Neural progenitor cell (in vitro differentiated cells): ENCODE measurements around the gene DHRS3. TPM values are rescaled to one million over a fixed set of nuclear protein-coding genes. Genes with fewer than 3 reads are reported as not detected.

Experiments used
- DNase-seq: peaks from one replicate; pipeline ENCODE4 v3.0.0-alpha.2; 2016; ENCODE audit warnings: low spot score
- H2AFZ ChIP-seq: fragments of 200-600 bp; sonication (generic); replicated peaks from 2 replicates; pipeline ENCODE4 v1.6.1; 2016; ENCODE audit warnings: antibody characterized with exemption
- H3F3A ChIP-seq: fragments of 200-600 bp; sonication (generic); 2 replicates; pipeline ENCODE4 v1.6.1; 2016; ENCODE audit warnings: antibody characterized with exemption, low read depth
- H3K27ac ChIP-seq: fragments of 200-600 bp; sonication (generic); 2 replicates; pipeline ENCODE4 v1.5.1; 2016; ENCODE audit warnings: mild to moderate bottlenecking
- H3K27me3 ChIP-seq: fragments of 200-600 bp; sonication (generic); 2 replicates; pipeline ENCODE4 v1.6.1; 2016; ENCODE audit warnings: mild to moderate bottlenecking, moderate library complexity
- H3K36me3 ChIP-seq: fragments of 200-600 bp; sonication (generic); 2 replicates; pipeline ENCODE4 v1.5.1; 2016
- H3K4me1 ChIP-seq: fragments of 200-600 bp; sonication (generic); 2 replicates; pipeline ENCODE4 v1.6.1; 2016; ENCODE audit warnings: mixed run types
- H3K4me2 ChIP-seq: fragments of 200-600 bp; sonication (generic); 2 replicates; pipeline ENCODE4 v1.6.1; 2016
- H3K4me3 ChIP-seq: fragments of 200-600 bp; sonication (generic); 2 replicates; pipeline ENCODE4 v1.5.1; 2016
- H3K79me2 ChIP-seq: fragments of 200-600 bp; sonication (generic); 2 replicates; pipeline ENCODE4 v1.6.1; 2016; ENCODE audit warnings: low read depth
- H3K9ac ChIP-seq: fragments of 200-600 bp; sonication (generic); 2 replicates; pipeline ENCODE4 v1.6.1; 2016
- H3K9me3 ChIP-seq: fragments of 200-600 bp; sonication (generic); 2 replicates; pipeline ENCODE4 v1.5.1; 2016; ENCODE audit warnings: low read depth
- H4K20me1 ChIP-seq: fragments of 200-600 bp; sonication (generic); 2 replicates; pipeline ENCODE4 v1.6.1; 2016; ENCODE audit warnings: low read depth
- H3K27ac Mint-ChIP-seq: 3 replicates; pipeline ENCODE4 v1.8.0; 2021; ENCODE audit warnings: mixed read lengths
- H3K27me3 Mint-ChIP-seq: 2 replicates; pipeline ENCODE4 v1.8.0; 2022; ENCODE audit warnings: low read depth, mild to moderate bottlenecking, inconsistent platforms, moderate library complexity, mixed read lengths; ENCODE audit not compliant: insufficient read depth
- H3K36me3 Mint-ChIP-seq: 3 replicates; pipeline ENCODE4 v1.8.0; 2021; ENCODE audit warnings: mixed read lengths
- H3K4me1 Mint-ChIP-seq: 3 replicates; pipeline ENCODE4 v1.8.0; 2021; ENCODE audit warnings: mixed read lengths
- H3K4me3 Mint-ChIP-seq: 3 replicates; pipeline ENCODE4 v1.8.0; 2021; ENCODE audit warnings: mild to moderate bottlenecking, moderate library complexity, mixed read lengths
- H3K9me3 Mint-ChIP-seq: 3 replicates; pipeline ENCODE4 v1.8.0; 2020; ENCODE audit warnings: mixed read lengths
- EZH2 ChIP-seq: fragments of 200-600 bp; sonication (generic); IDR thresholded peaks from 2 replicates; pipeline ENCODE4 v1.6.1; 2017; ENCODE audit warnings: antibody characterized with exemption, mild to moderate bottlenecking, moderate library complexity
- EZH2phosphoT487 ChIP-seq: fragments of 200-600 bp; sonication (generic); IDR thresholded peaks from 2 replicates; pipeline ENCODE4 v1.6.1; 2017; ENCODE audit warnings: antibody characterized with exemption
- total RNA-seq: library from RNA; depleted of rRNA; stranded (reverse); fragments of >200 nt; gene quantifications from 2 replicates; pipeline ENCODE4 v1.2.3, GENCODE V29; 2015; ENCODE audit warnings: low replicate concordance
- TF ChIP-seq, protein P1 (sequence below): fragments of 200-600 bp; sonication (generic); IDR thresholded peaks from 2 replicates; pipeline ENCODE4 v1.5.1; 2017; ENCODE audit warnings: antibody characterized with exemption, mild to moderate bottlenecking

Gene DHRS3
- total RNA-seq, 1 donor from 2014 or later = 4.3 TPM

DNA sequence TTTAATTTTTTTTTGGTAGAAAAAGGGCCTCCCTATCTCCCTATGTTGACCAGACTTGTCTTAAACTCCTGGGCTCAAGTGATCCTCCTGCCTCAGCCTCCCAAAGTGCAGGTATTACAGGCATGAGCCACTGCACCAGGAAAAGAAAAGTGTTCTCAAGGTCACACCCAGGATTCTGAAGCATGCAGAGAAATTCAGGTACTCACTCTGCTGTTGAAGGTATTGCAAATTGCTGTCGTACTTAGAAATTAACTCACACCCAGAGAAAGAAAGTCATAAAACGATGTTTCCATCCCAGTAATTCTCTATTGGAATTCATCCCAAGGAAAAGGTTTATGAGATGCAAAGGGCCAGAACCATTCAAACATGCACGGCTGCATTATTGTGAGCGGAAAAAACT lies 73.7 kb downstream of the DHRS3 start:
- TF ChIP-seq EZH2phosphoT487 = no peak
- TF ChIP-seq, protein P1, sequence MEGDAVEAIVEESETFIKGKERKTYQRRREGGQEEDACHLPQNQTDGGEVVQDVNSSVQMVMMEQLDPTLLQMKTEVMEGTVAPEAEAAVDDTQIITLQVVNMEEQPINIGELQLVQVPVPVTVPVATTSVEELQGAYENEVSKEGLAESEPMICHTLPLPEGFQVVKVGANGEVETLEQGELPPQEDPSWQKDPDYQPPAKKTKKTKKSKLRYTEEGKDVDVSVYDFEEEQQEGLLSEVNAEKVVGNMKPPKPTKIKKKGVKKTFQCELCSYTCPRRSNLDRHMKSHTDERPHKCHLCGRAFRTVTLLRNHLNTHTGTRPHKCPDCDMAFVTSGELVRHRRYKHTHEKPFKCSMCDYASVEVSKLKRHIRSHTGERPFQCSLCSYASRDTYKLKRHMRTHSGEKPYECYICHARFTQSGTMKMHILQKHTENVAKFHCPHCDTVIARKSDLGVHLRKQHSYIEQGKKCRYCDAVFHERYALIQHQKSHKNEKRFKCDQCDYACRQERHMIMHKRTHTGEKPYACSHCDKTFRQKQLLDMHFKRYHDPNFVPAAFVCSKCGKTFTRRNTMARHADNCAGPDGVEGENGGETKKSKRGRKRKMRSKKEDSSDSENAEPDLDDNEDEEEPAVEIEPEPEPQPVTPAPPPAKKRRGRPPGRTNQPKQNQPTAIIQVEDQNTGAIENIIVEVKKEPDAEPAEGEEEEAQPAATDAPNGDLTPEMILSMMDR = no peak
- no peak for TF ChIP-seq EZH2
- Mint-ChIP-seq H3K36me3 (no peaks in the 10 kb centered on the region), H3K4me1 (peaks cover 22% of the 10 kb centered on the region), H3K4me3 (no peak overlapping the region), H3K27me3 (peaks cover 9% of the 10 kb centered on the region), H3K27ac (no peak overlapping the region), H3K9me3 (no peaks in the 10 kb centered on the region)
- no peak overlapping the region for H2AFZ ChIP-seq
- no peak overlapping the region for H3K27ac ChIP-seq
- no peak overlapping the region for H3K4me3 ChIP-seq
- no peak overlapping the region for H3K4me2 ChIP-seq
- no peaks in the 10 kb centered on the region for H4K20me1 ChIP-seq
- H3K4me1 ChIP-seq = peaks cover 38% of the 10 kb centered on the region
- no peaks in the 10 kb centered on the region for H3K9me3 ChIP-seq
- H3K27me3 ChIP-seq = no peaks in the 10 kb centered on the region
- H3K36me3 ChIP-seq = no peaks in the 10 kb centered on the region
- no peak for DNase-seq
- H3K9ac ChIP-seq = no peak overlapping the region
- H3K79me2 ChIP-seq = no peaks in the 10 kb centered on the region
- peaks cover 36% of the 10 kb centered on the region for H3F3A ChIP-seq

DNA sequence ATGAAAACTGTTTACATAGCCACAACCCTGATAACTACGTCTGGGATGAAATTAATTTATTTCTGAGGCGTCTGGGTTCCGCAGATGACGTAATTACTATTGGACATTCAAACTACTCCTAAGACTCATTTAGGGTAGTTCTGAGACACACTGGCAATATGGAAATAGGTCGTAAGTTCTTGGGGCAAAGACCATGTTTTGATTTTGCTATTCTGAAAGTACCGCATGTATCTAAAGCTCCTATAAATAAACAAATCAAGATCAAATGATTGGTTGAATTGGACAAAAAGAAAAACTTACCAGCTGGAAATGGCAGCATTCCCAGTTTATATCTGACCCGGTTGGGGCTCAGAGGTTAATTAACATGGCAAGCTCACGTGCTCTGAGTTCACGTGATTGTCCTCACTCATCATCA lies 74.3 kb downstream of the DHRS3 start:
- TF ChIP-seq, protein P1 = no peak
- TF ChIP-seq EZH2phosphoT487 (no peak), EZH2 (no peak)

DNA sequence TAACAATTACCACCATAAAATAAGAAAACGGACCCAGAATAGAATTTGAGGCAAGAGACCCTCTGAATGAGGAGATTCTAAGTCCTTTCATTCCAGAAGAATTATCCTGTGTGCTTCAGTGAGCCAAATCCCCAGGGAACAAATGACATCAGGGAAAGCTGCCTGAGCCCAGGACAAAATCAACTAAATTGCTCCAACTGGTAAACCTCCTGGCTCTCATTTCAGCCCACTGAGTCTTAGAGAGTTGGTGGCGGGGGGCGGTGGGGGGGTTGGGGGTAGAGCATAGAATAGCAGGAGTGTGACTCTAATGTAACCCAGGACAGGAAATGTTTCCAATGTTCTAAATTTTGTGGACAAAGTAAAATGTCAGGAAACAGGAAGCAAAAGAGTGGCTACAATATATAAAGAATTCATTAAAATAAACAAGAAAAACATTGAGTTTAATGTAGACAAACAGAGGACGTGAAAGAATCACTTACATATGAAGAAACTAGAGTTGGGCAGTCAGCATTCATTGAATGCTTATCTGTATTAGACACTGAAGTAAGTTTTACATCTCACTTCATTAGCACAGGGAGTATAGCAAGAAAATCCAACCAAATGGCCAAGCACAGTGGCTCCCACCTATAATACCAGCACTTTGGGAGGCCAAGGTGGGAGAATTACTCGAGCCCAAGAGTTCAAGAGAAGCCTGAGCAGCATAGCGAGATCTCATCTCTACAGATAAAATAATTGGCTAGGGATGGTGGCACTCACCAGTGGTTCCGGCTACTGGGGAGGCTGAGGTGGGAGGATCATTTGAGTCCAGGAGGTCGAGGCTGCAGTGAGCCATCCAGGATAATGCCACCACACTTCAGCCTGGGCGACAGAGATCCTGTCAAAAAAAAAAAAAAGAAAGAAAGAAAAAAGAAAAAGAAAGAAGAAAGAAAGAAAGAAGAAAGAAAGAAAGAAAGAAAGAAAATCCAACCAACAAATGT lies 75.1 kb downstream of the DHRS3 start:
- H3F3A ChIP-seq = peaks cover 36% of the 10 kb centered on the region
- peak overlapping the region; percentile 57 for H3K27ac ChIP-seq
- no peaks in the 10 kb centered on the region for H3K79me2 ChIP-seq
- peak overlapping the region; percentile 55 for H3K4me3 Mint-ChIP-seq
- no peak overlapping the region for H3K9ac ChIP-seq
- peak; percentile 76 for DNase-seq
- no peak overlapping the region for H2AFZ ChIP-seq
- no peaks in the 10 kb centered on the region for H3K9me3 ChIP-seq
- no peak overlapping the region for H3K4me3 ChIP-seq
- peak overlapping the region; percentile 88 for H3K27ac Mint-ChIP-seq
- TF ChIP-seq EZH2 (no peak), EZH2phosphoT487 (no peak)
- TF ChIP-seq, protein P1 = no peak
- no peaks in the 10 kb centered on the region for H3K36me3 Mint-ChIP-seq
- peaks cover 40% of the 10 kb centered on the region for H3K4me1 ChIP-seq
- peak overlapping the region; percentile 50 for H3K4me2 ChIP-seq
- no peaks in the 10 kb centered on the region for H3K27me3 ChIP-seq
- H3K27me3 Mint-ChIP-seq = peaks cover 12% of the 10 kb centered on the region
- H3K4me1 Mint-ChIP-seq = peaks cover 27% of the 10 kb centered on the region
- H4K20me1 ChIP-seq = no peaks in the 10 kb centered on the region
- no peaks in the 10 kb centered on the region for H3K9me3 Mint-ChIP-seq
- H3K36me3 ChIP-seq = no peaks in the 10 kb centered on the region

More for the DNA sequence above, 74.3 kb downstream of the DHRS3 start:
- Mint-ChIP-seq H3K4me1 (peaks cover 22% of the 10 kb centered on the region), H3K27me3 (peaks cover 12% of the 10 kb centered on the region), H3K9me3 (no peaks in the 10 kb centered on the region), H3K36me3 (no peaks in the 10 kb centered on the region), H3K27ac (no peak overlapping the region), H3K4me3 (no peak overlapping the region)
- peaks cover 36% of the 10 kb centered on the region for H3K4me1 ChIP-seq
- H3K4me2 ChIP-seq = no peak overlapping the region
- H3K4me3 ChIP-seq = no peak overlapping the region
- no peak for DNase-seq
- H3K27ac ChIP-seq = no peak overlapping the region
- no peak overlapping the region for H2AFZ ChIP-seq
- peaks cover 36% of the 10 kb centered on the region for H3F3A ChIP-seq
- H3K9ac ChIP-seq = no peak overlapping the region
- no peaks in the 10 kb centered on the region for H3K27me3 ChIP-seq
- no peaks in the 10 kb centered on the region for H3K36me3 ChIP-seq
- no peaks in the 10 kb centered on the region for H3K9me3 ChIP-seq
- H4K20me1 ChIP-seq = no peaks in the 10 kb centered on the region
- no peaks in the 10 kb centered on the region for H3K79me2 ChIP-seq
